HG02973 (cell line): ENCODE results near the gene MYH6.
"Not testable (repeated sequence)": the region's sequence is repeated elsewhere in the genome, so short reads cannot be mapped to it uniquely, and the experiment has no call there.

ENCODE experiments used
- ATAC-seq: cut with Tn5 transposase; IDR thresholded peaks from one replicate; pipeline ENCODE4 v1.9.1; 2021; ENCODE audit warnings: moderate library complexity; ENCODE audit not compliant: unreplicated experiment

Gene MYH6

GRCh38 chr14:23407516-23408306 is at the start of gene MYH6:
Gene MYH6 (minus strand): TSS chr14:23408273. CDS start chr14:23407223, 1,050 bp downstream.
- no peak for ATAC-seq

GRCh38 chr14:23456883-23457586 is 49.0 kb upstream of the MYH6 start:
- not testable (repeated sequence) for ATAC-seq

GRCh38 chr14:23454445-23454856 is 46.4 kb upstream of the MYH6 start:
- no peak for ATAC-seq

- ATAC-seq: no peak
Observed at GRCh38 chr14:23452237-23452636, 44.2 kb upstream of the MYH6 start.

GRCh38 chr14:23450379-23450778 is 42.3 kb upstream of the MYH6 start:
- ATAC-seq: no peak

GRCh38 chr14:23449314-23449713 is 41.2 kb upstream of the MYH6 start:
- ATAC-seq: no peak

GRCh38 chr14:23447361-23448350 is 39.6 kb upstream of the MYH6 start:
- no peak for ATAC-seq

- ATAC-seq: no peak
Observed at GRCh38 chr14:23446291-23446851, 38.3 kb upstream of the MYH6 start.

- no peak for ATAC-seq
Observed at GRCh38 chr14:23445773-23446172, 37.7 kb upstream of the MYH6 start.

GRCh38 chr14:23444314-23444713 is 36.2 kb upstream of the MYH6 start:
- ATAC-seq: no peak

GRCh38 chr14:23443881-23444280 is 35.8 kb upstream of the MYH6 start:
- no peak for ATAC-seq

- ATAC-seq: no peak
Observed at GRCh38 chr14:23443411-23443812, 35.3 kb upstream of the MYH6 start.

- no peak for ATAC-seq
Observed at GRCh38 chr14:23442721-23443356, 34.8 kb upstream of the MYH6 start.

- no peak for ATAC-seq
Observed at GRCh38 chr14:23441076-23441475, 33.0 kb upstream of the MYH6 start.

- no peak for ATAC-seq
Observed at GRCh38 chr14:23439107-23439835, 31.2 kb upstream of the MYH6 start.

GRCh38 chr14:23438101-23438971 is 30.3 kb upstream of the MYH6 start:
- no peak for ATAC-seq

- ATAC-seq: no peak
Observed at GRCh38 chr14:23437133-23438100, 29.3 kb upstream of the MYH6 start.
